IMR-90 (cell line): ENCODE measurements around the gene LPIN1. TPM values are rescaled to one million over a fixed set of nuclear protein-coding genes. Genes with fewer than 3 reads are reported as not detected.

Experiments
- ATAC-seq: fragments of 200-7000 bp; cut with Tn5 transposase; 2 replicates; pipeline ENCODE4 v1.9.1; 2020; ENCODE audit warnings: low read depth, mild to moderate bottlenecking, moderate library complexity
- BruUV-seq: library from RNA; stranded (reverse); fragments of 400-500 nt; replicated peaks from 2 replicates; lab custom pipeline; 2021; lab: Mats Ljungman, UMichigan
- CTCF ChIA-PET: fragments of 300-600 bp; formaldehyde crosslinking; extraction: SDS; loops from one replicate; lab custom pipeline; 2021; ENCODE audit warnings: antibody characterized with exemption; lab: Yijun Ruan, JAX
- POLR2A ChIA-PET: fragments of 300-600 bp; sonication (Branson Sonifier 250); formaldehyde crosslinking; loops from one replicate; lab custom pipeline; 2022; ENCODE audit warnings: antibody characterized with exemption; ENCODE audit not compliant: unreplicated experiment; lab: Charles Lee
- DNase-seq: peaks from one replicate; pipeline ENCODE4 v3.0.0; 2013
- H2AFZ ChIP-seq: replicated peaks from 2 replicates; pipeline ENCODE3; 2013; ENCODE audit warnings: low read length, mild to moderate bottlenecking; ENCODE audit not compliant: poor library complexity
- H2AK5ac ChIP-seq: 2 replicates; pipeline ENCODE4 v1.6.1; 2013; ENCODE audit warnings: low read depth, low read length, inconsistent platforms
- H2AK9ac ChIP-seq: replicated peaks from 2 replicates; pipeline ENCODE3; 2013; ENCODE audit warnings: mild to moderate bottlenecking, low read depth, low read length, moderate library complexity; ENCODE audit not compliant: poor library complexity
- H2BK120ac ChIP-seq: 2 replicates; pipeline ENCODE4 v1.6.1; 2013; ENCODE audit warnings: low read depth, low read length, inconsistent platforms
- H2BK15ac ChIP-seq: 3 replicates; pipeline ENCODE4 v1.6.1; 2013; ENCODE audit warnings: low read depth, low read length, inconsistent platforms
- H2BK20ac ChIP-seq: 2 replicates; pipeline ENCODE4 v1.6.1; 2013; ENCODE audit warnings: low read depth, mild to moderate bottlenecking, inconsistent platforms, low read length, moderate library complexity
- H2BK5ac ChIP-seq: 2 replicates; pipeline ENCODE4 v1.6.1; 2013; ENCODE audit warnings: mild to moderate bottlenecking, low read depth, low read length, inconsistent platforms; ENCODE audit not compliant: poor library complexity, severe bottlenecking
- H3K14ac ChIP-seq: replicated peaks from 2 replicates; pipeline ENCODE4 v1.6.1; 2013; ENCODE audit warnings: low read depth, low read length, inconsistent platforms
- H3K18ac ChIP-seq: 2 replicates; pipeline ENCODE4 v1.6.1; 2013; ENCODE audit warnings: low read depth, low read length, control low read depth
- H3K23ac ChIP-seq: 2 replicates; pipeline ENCODE4 v1.6.1; 2013; ENCODE audit warnings: low read depth, low read length, inconsistent platforms
- H3K27ac ChIP-seq: 2 replicates; pipeline ENCODE4 v1.5.1; 2013; ENCODE audit warnings: mild to moderate bottlenecking, control low read depth, low read length; ENCODE audit not compliant: insufficient read depth
- H3K27me3 ChIP-seq: 2 replicates; pipeline ENCODE4 v1.6.1; 2013; ENCODE audit warnings: low read length; ENCODE audit not compliant: control insufficient read depth, insufficient read depth
- H3K36me3 ChIP-seq: 2 replicates; pipeline ENCODE4 v1.6.1; 2013; ENCODE audit warnings: low read length, mixed read lengths; ENCODE audit not compliant: control insufficient read depth, insufficient read depth
- H3K4ac ChIP-seq: 2 replicates; pipeline ENCODE4 v1.6.1; 2013; ENCODE audit warnings: low read depth, low read length, inconsistent platforms
- H3K4me1 ChIP-seq: 2 replicates; pipeline ENCODE4 v1.6.1; 2013; ENCODE audit warnings: low read length, mixed read lengths; ENCODE audit not compliant: control insufficient read depth, insufficient read depth
- H3K4me2 ChIP-seq: 2 replicates; pipeline ENCODE4 v1.6.1; 2013; ENCODE audit warnings: low read depth, mild to moderate bottlenecking, control low read depth, low read length, moderate library complexity
- H3K4me3 ChIP-seq: 2 replicates; pipeline ENCODE4 v1.5.1; 2013; ENCODE audit warnings: low read depth, mild to moderate bottlenecking, control low read depth, low read length, moderate library complexity; ENCODE audit not compliant: insufficient read depth
- H3K56ac ChIP-seq: 2 replicates; pipeline ENCODE4 v1.6.1; 2013; ENCODE audit warnings: low read length, inconsistent platforms; ENCODE audit not compliant: insufficient read depth; ENCODE audit errors: extremely low read depth
- H3K79me1 ChIP-seq, 2 experiments: 2 replicates each; pipeline ENCODE4 v1.6.1; 2013; ENCODE audit warnings: low read length in 2 of 2, inconsistent platforms in 1 of 2, low read depth in 1 of 2
- H3K9ac ChIP-seq: 2 replicates; pipeline ENCODE4 v1.6.1; 2013; ENCODE audit warnings: low read depth, low read length, control low read depth
- H3K9me1 ChIP-seq: 2 replicates; pipeline ENCODE4 v1.6.1; 2013; ENCODE audit warnings: low read length, inconsistent platforms; ENCODE audit not compliant: insufficient read depth
- H3K9me3 ChIP-seq: 2 replicates; pipeline ENCODE4 v1.6.1; 2013; ENCODE audit warnings: low read length; ENCODE audit not compliant: control insufficient read depth, insufficient read depth
- H4K20me1 ChIP-seq: 2 replicates; pipeline ENCODE4 v1.6.1; 2013; ENCODE audit warnings: low read length, inconsistent platforms; ENCODE audit not compliant: insufficient read depth
- H4K5ac ChIP-seq: 2 replicates; pipeline ENCODE4 v1.6.1; 2013; ENCODE audit warnings: mild to moderate bottlenecking, low read depth, low read length, control low read depth
- H4K8ac ChIP-seq, 2 experiments: 2 replicates each; pipeline ENCODE4 v1.6.1; 2013; ENCODE audit warnings: low read depth in 2 of 2, low read length in 2 of 2, control low read depth in 1 of 2, inconsistent platforms in 1 of 2
- H4K91ac ChIP-seq: 2 replicates; pipeline ENCODE4 v1.6.1; 2013; ENCODE audit warnings: low read depth, low read length, inconsistent platforms; ENCODE audit not compliant: insufficient read depth
- CEBPB ChIP-seq: IDR thresholded peaks from 2 replicates; pipeline ENCODE4 v1.6.1; 2012; ENCODE audit warnings: low read depth, low read length, improper control_type of control experiment
- CHD1 ChIP-seq: IDR thresholded peaks from 2 replicates; pipeline ENCODE4 v1.6.1; 2012; ENCODE audit warnings: low read depth, low read length, improper control_type of control experiment
- ELK1 ChIP-seq: fragments of 150-350 bp; IDR thresholded peaks from 2 replicates; pipeline ENCODE4 v1.6.1; 2016; ENCODE audit warnings: low read depth, mild to moderate bottlenecking, low read length, moderate library complexity, borderline replicate concordance
- FOS ChIP-seq: fragments of 150-350 bp; IDR thresholded peaks from 2 replicates; pipeline ENCODE4 v1.6.1; 2016; ENCODE audit warnings: low read depth, low read length
- MAFK ChIP-seq: IDR thresholded peaks from 2 replicates; pipeline ENCODE4 v1.6.1; 2012; ENCODE audit warnings: low read depth, low read length, improper control_type of control experiment
- MAZ ChIP-seq: IDR thresholded peaks from 2 replicates; pipeline ENCODE4 v1.6.1; 2012; ENCODE audit warnings: low read depth, mild to moderate bottlenecking, low read length, improper control_type of control experiment, moderate library complexity, borderline replicate concordance
- POLR2A ChIP-seq: IDR thresholded peaks from 2 replicates; pipeline ENCODE4 v1.6.1; 2012; ENCODE audit warnings: mild to moderate bottlenecking, low read depth, low read length
- RCOR1 ChIP-seq: IDR thresholded peaks from 2 replicates; pipeline ENCODE4 v1.6.1; 2012; ENCODE audit warnings: mild to moderate bottlenecking, low read length, improper control_type of control experiment; ENCODE audit not compliant: insufficient replicate concordance
- RFX5 ChIP-seq: IDR thresholded peaks from 2 replicates; pipeline ENCODE4 v1.8.0; 2012; ENCODE audit warnings: low read depth, mild to moderate bottlenecking, low read length, moderate library complexity
- SMC3 ChIP-seq: fragments of 150-350 bp; IDR thresholded peaks from 2 replicates; pipeline ENCODE4 v1.6.1; 2016; ENCODE audit warnings: low read depth, mild to moderate bottlenecking, antibody characterized with exemption, low read length, moderate library complexity
- WGBS, 2 experiments: methylation state at CpG; one replicate each; pipeline versions ENCODE4 v1.1.5 to v1.1.7; 2013; ENCODE audit warnings: missing lambda C conversion rate in 2 of 2; ENCODE audit not compliant: insufficient read length in 1 of 2; ENCODE audit errors: extremely low coverage in 2 of 2; 5-methylcytosine and 5-hydroxymethylcytosine counted together
- dilution Hi-C: fragments of 300-500 bp; cut with HindIII; formaldehyde crosslinking; loops from one replicate; pipeline ENCODE4 v1.14.3; 2018; ENCODE audit warnings: low sequenced_read_pairs; ENCODE audit not compliant: unreplicated experiment
- in situ Hi-C: fragments of 300-500 bp; cut with MboI; formaldehyde crosslinking; loops from 3 replicates; pipeline ENCODE4 v1.14.3; 2019; ENCODE audit warnings: low sequenced_read_pairs, inconsistent platforms, mixed read lengths
- intact Hi-C: fragments of 100-400 bp; cut with micrococcal nuclease; formaldehyde crosslinking; loops from 2 replicates; pipeline ENCODE4 v1.10.0; 2022
- polyA plus RNA-seq, 3 experiments: library from polyadenylated mRNA; depleted of rRNA; stranded (reverse); fragments of >200 nt; gene quantifications; 2 replicates each; pipeline ENCODE4 v1.2.3, GENCODE V29; 2012; ENCODE audit warnings: low replicate concordance in 1 of 3
- total RNA-seq: library from RNA; depleted of rRNA; stranded (reverse); fragments of >200 nt; gene quantifications from 2 replicates; pipeline ENCODE4 v1.2.3, GENCODE V29; 2012

The LPIN1 gene
- total and polyA plus RNA-seq, 2 of the 4 experiments (the other 2 are of a cell fraction): 21.3 to 25.1 TPM

- CTCF ChIA-PET: interaction anchor here (0.7 kb wide), 1 partner anchor 67 kb away, joined by 3 read pairs; no protein-coding TSS in a partner anchor
- Histone ChIP-seq H4K5ac (peak overlapping the region; percentile 91), H3K14ac (peak overlapping the region; percentile 63; the same call in 1 of the 2 replicates), H2BK5ac (peak overlapping the region; percentile 3), H3K9me1 (peaks cover 14% of the 10 kb centered on the region), H3K4ac (peak overlapping the region; percentile 59), H4K8ac (no peak overlapping the region; a peak in 1 of 4 replicates), H3K4me2 (no peak overlapping the region), H2AFZ (no peak overlapping the region), H2BK120ac (peak overlapping the region; percentile 64), H3K9ac (no peak overlapping the region), H3K27ac (peak overlapping the region; percentile 13; the same call in 1 of the 2 replicates), H3K79me1 (no peaks in the 10 kb centered on the region), H2AK9ac (no peak overlapping the region), H2BK20ac (no peak overlapping the region), H3K56ac (no peak overlapping the region), H2AK5ac (0 out of 2 replicates have a peak overlapping the region, but pooled peaks have one; percentile 62), H2BK15ac (no peak overlapping the region; the same call in 2 of the 3 replicates), H4K91ac (peak overlapping the region; percentile 76), H3K4me1 (peaks cover 17% of the 10 kb centered on the region), H3K18ac (peak overlapping the region; percentile 83), H3K27me3 (no peaks in the 10 kb centered on the region), H3K36me3 (peaks cover 20% of the 10 kb centered on the region), H4K20me1 (no peaks in the 10 kb centered on the region; the same call in 1 of the 2 replicates), H3K4me3 (no peak overlapping the region), H3K23ac (no peak overlapping the region), H3K9me3 (no peaks in the 10 kb centered on the region)
- in situ Hi-C loops (no loop called here), intact Hi-C loops (loop anchor here (10.0 kb wide), 1 partner anchor 593 kb away; no protein-coding TSS in a partner anchor), dilution Hi-C loops (no loop called here)
- no peak for DNase-seq
- POLR2A ChIA-PET: no interaction called here
- no CpG with 5 or more reads among the region's 3 CpGs for whole genome bisulfite sequencing, 2 experiments
- ATAC-seq: no peak
- TF ChIP-seq MAFK (no peak), SMC3 (no peak), POLR2A (no peak), RCOR1 (no peak), CHD1 (no peak), FOS (no peak), MAZ (no peak), ELK1 (no peak), RFX5 (no peak), CEBPB (no peak)
- BruUV-seq: no TSS peak
Measured at GRCh38 chr2:11821705-11822104, 75.3 kb downstream of the LPIN1 start.
